H1 (cell line): ENCODE data around the gene ELL2. TPM values are rescaled to one million over a fixed set of nuclear protein-coding genes. Genes with fewer than 3 reads are reported as not detected.

Source experiments
- CTCF ChIA-PET: fragments of 300-600 bp; sonication (Branson Sonifier 250); formaldehyde crosslinking; loops from one replicate; lab custom pipeline; 2021; ENCODE audit not compliant: partially characterized antibody; lab: Charles Lee
- POLR2A ChIA-PET: fragments of 300-600 bp; sonication (Branson Sonifier 250); formaldehyde crosslinking; loops from one replicate; lab custom pipeline; 2021; ENCODE audit warnings: inconsistent platforms; ENCODE audit not compliant: partially characterized antibody; lab: Charles Lee
- DNase-seq, 2 experiments: peaks; one replicate each; pipeline versions ENCODE4 v3.0.0 to v3.0.0-alpha.2; 2010 to 2022; ENCODE audit warnings: low spot score in 2 of 2, low read depth in 1 of 2, mixed read lengths in 1 of 2
- FAIRE-seq: peaks from 2 replicates; lab custom pipeline; 2011; peaks lifted over from hg19 to GRCh38; lab: Jason Lieb, UNC
- H2AFZ ChIP-seq: 2 replicates; pipeline ENCODE4 v1.8.1; 2012; ENCODE audit warnings: low read length, inconsistent platforms
- H2AK5ac ChIP-seq: 2 replicates; pipeline ENCODE4 v1.6.1; 2013; ENCODE audit warnings: low read depth, low read length
- H2BK120ac ChIP-seq: replicated peaks from 2 replicates; pipeline ENCODE3; 2013; ENCODE audit warnings: low read depth, low read length, inconsistent platforms
- H2BK12ac ChIP-seq: 2 replicates; pipeline ENCODE4 v1.6.1; 2013; ENCODE audit warnings: low read depth, low read length
- H2BK15ac ChIP-seq: 2 replicates; pipeline ENCODE4 v1.6.1; 2013; ENCODE audit warnings: low read length
- H2BK20ac ChIP-seq: 2 replicates; pipeline ENCODE4 v1.6.1; 2013; ENCODE audit warnings: low read length
- H2BK5ac ChIP-seq: 2 replicates; pipeline ENCODE4 v1.6.1; 2013; ENCODE audit warnings: low read depth, low read length
- H3K14ac ChIP-seq: 2 replicates; pipeline ENCODE4 v1.6.1; 2013; ENCODE audit warnings: inconsistent platforms; ENCODE audit not compliant: insufficient read length
- H3K18ac ChIP-seq: 2 replicates; pipeline ENCODE4 v1.6.1; 2013; ENCODE audit warnings: low read length; ENCODE audit errors: extremely low read depth
- H3K23ac ChIP-seq: 2 replicates; pipeline ENCODE4 v1.6.1; 2013; ENCODE audit warnings: inconsistent platforms; ENCODE audit not compliant: insufficient read length
- H3K23me2 ChIP-seq: 2 replicates; pipeline ENCODE4 v1.6.1; 2013; ENCODE audit warnings: low read depth, low read length
- H3K27ac ChIP-seq: 2 replicates; pipeline ENCODE4 v1.6.1; 2011; ENCODE audit warnings: low read depth, low read length, inconsistent platforms
- H3K27me3 ChIP-seq, 4 experiments: replicated peaks in 1 of 4; 1 replicate in 1 of 4; 2 replicates in 3 of 4; pipeline versions ENCODE4 v1.6.1 to v1.8.1; 2011 to 2013; ENCODE audit warnings: low read length in 3 of 4, mild to moderate bottlenecking in 3 of 4, inconsistent platforms in 2 of 4, mixed read lengths in 2 of 4, moderate library complexity in 1 of 4; ENCODE audit not compliant: control insufficient read depth in 3 of 4, insufficient read depth in 3 of 4; ENCODE audit errors: extremely low read depth in 1 of 4
- H3K36me3 ChIP-seq, 4 experiments: 2 replicates each; pipeline versions ENCODE4 v1.6.1 to v1.8.1; 2011 to 2013; ENCODE audit warnings: mild to moderate bottlenecking in 4 of 4, low read length in 3 of 4, moderate library complexity in 2 of 4, control low read depth in 1 of 4, inconsistent platforms in 1 of 4; ENCODE audit not compliant: insufficient read depth in 4 of 4, control insufficient read depth in 2 of 4
- H3K4ac ChIP-seq: replicated peaks from 2 replicates; pipeline ENCODE3; 2013; ENCODE audit warnings: low read length, low read depth, mixed read lengths, inconsistent platforms; ENCODE audit not compliant: insufficient read length
- H3K4me1 ChIP-seq, 4 experiments: replicated peaks in 1 of 4; 1 replicate in 1 of 4; 2 replicates in 3 of 4; pipeline versions ENCODE4 v1.6.1 to v1.8.1; 2011 to 2013; ENCODE audit warnings: low read length in 3 of 4, inconsistent platforms in 2 of 4, mixed read lengths in 1 of 4; ENCODE audit not compliant: insufficient read depth in 4 of 4, control insufficient read depth in 3 of 4
- H3K4me2 ChIP-seq, 2 experiments: 2 replicates each; pipeline versions ENCODE4 v1.6.1 to v1.8.1; 2011 to 2013; ENCODE audit warnings: low read depth in 2 of 2, low read length in 2 of 2, control low read depth in 1 of 2, inconsistent platforms in 1 of 2, mild to moderate bottlenecking in 1 of 2; ENCODE audit not compliant: insufficient read depth in 1 of 2
- H3K4me3 ChIP-seq, 4 experiments: fragments of 200-600, 300-600 bp in 1 of 4; sonication (generic), shearing (Covaris generic), sonication (Bioruptor Twin) in 1 of 4; 2 replicates each; pipeline versions ENCODE4 v1.5.1 to v1.8.1; 2011 to 2016; ENCODE audit warnings: low read length in 4 of 4, low read depth in 3 of 4, control low read depth in 2 of 4, inconsistent platforms in 2 of 4, mild to moderate bottlenecking in 2 of 4, mixed read lengths in 1 of 4, moderate library complexity in 1 of 4; ENCODE audit not compliant: insufficient read depth in 2 of 4; ENCODE audit errors: extremely low read depth in 1 of 4
- H3K56ac ChIP-seq: replicated peaks from 2 replicates; pipeline ENCODE3; 2013; ENCODE audit warnings: low read depth, mild to moderate bottlenecking, mixed read lengths, low read length, inconsistent platforms; ENCODE audit not compliant: insufficient read length
- H3K79me1 ChIP-seq: 2 replicates; pipeline ENCODE4 v1.6.1; 2013; ENCODE audit warnings: low read depth, low read length, control low read depth
- H3K79me2 ChIP-seq, 2 experiments: 2 replicates each; pipeline versions ENCODE4 v1.6.1 to v1.8.1; 2012 to 2013; ENCODE audit warnings: low read length in 2 of 2, mild to moderate bottlenecking in 2 of 2, inconsistent platforms in 1 of 2; ENCODE audit not compliant: insufficient read depth in 2 of 2, control insufficient read depth in 1 of 2
- H3K9ac ChIP-seq, 4 experiments: replicated peaks in 1 of 4; 1 replicate in 1 of 4; 2 replicates in 3 of 4; pipeline versions ENCODE4 v1.6.1 to v1.8.1; 2011 to 2013; ENCODE audit warnings: low read depth in 3 of 4, low read length in 3 of 4, control low read depth in 2 of 4, mild to moderate bottlenecking in 2 of 4, moderate library complexity in 2 of 4, inconsistent platforms in 1 of 4; ENCODE audit errors: extremely low read depth in 1 of 4
- H3K9me3 ChIP-seq, 2 experiments: 2 replicates each; pipeline versions ENCODE4 v1.6.1 to v1.8.1; 2012 to 2013; ENCODE audit warnings: mild to moderate bottlenecking in 2 of 2, moderate library complexity in 2 of 2, control low read depth in 1 of 2, inconsistent platforms in 1 of 2, low read depth in 1 of 2, low read length in 1 of 2, mixed read lengths in 1 of 2; ENCODE audit not compliant: insufficient read depth in 2 of 2
- H4K20me1 ChIP-seq, 2 experiments: replicated peaks in 1 of 2; 2 replicates each; pipeline versions ENCODE3 to v1.8.1; 2011 to 2013; ENCODE audit warnings: inconsistent platforms in 2 of 2, low read length in 2 of 2, mild to moderate bottlenecking in 1 of 2; ENCODE audit not compliant: insufficient read depth in 2 of 2, control insufficient read depth in 1 of 2
- H4K5ac ChIP-seq: 2 replicates; pipeline ENCODE4 v1.6.1; 2013; ENCODE audit warnings: low read length, low read depth, mixed read lengths, inconsistent platforms; ENCODE audit not compliant: insufficient read length
- H4K8ac ChIP-seq: 2 replicates; pipeline ENCODE4 v1.8.0; 2013; ENCODE audit warnings: mild to moderate bottlenecking, moderate library complexity, low read length, inconsistent platforms; ENCODE audit not compliant: insufficient read depth; ENCODE audit errors: extremely low read depth
- H4K91ac ChIP-seq: replicated peaks from 2 replicates; pipeline ENCODE3; 2013; ENCODE audit warnings: low read length, mixed read lengths, inconsistent platforms; ENCODE audit not compliant: insufficient read length
- CHD1 ChIP-seq: IDR thresholded peaks from 2 replicates; pipeline ENCODE4 v1.6.1; 2012; ENCODE audit warnings: low read depth, low read length, improper control_type of control experiment
- KDM1A ChIP-seq: fragments of 200-600, 300-600 bp; sonication (generic); IDR thresholded peaks from 2 replicates; pipeline ENCODE4 v1.7.1; 2016; ENCODE audit warnings: mild to moderate bottlenecking, low read length, borderline replicate concordance
- TAF7 ChIP-seq: optimal IDR thresholded peaks from 2 replicates; pipeline ENCODE3; 2011; ENCODE audit warnings: low read depth, mild to moderate bottlenecking, inconsistent platforms, low read length, moderate library complexity, borderline replicate concordance
- TEAD4 ChIP-seq: IDR thresholded peaks from 2 replicates; pipeline ENCODE4 v1.6.1; 2012; ENCODE audit warnings: low read depth, low read length, inconsistent platforms, mixed read lengths
- USF2 ChIP-seq: IDR thresholded peaks from 2 replicates; pipeline ENCODE4 v1.6.1; 2011; ENCODE audit warnings: low read length, improper control_type of control experiment
- WGBS, 2 experiments: shearing (Covaris generic) in 1 of 2; methylation state at CpG; one replicate each; pipeline versions ENCODE4 v1.1.6 to v1.1.7; 2013 to 2015; ENCODE audit warnings: low lambda C conversion rate in 2 of 2, mixed read lengths in 2 of 2, inconsistent platforms in 1 of 2, low coverage in 1 of 2, missing lambda C conversion rate in 1 of 2; ENCODE audit not compliant: insufficient replicate concordance in 2 of 2, insufficient coverage in 1 of 2, insufficient read length in 1 of 2; ENCODE audit errors: extremely low coverage in 1 of 2, missing lambda C conversion rate in 1 of 2; 5-methylcytosine and 5-hydroxymethylcytosine counted together
- polyA plus RNA-seq, 7 experiments: library from polyadenylated mRNA; depleted of rRNA in 3 of 7; stranded (reverse) in 5 of 7; unstranded in 2 of 7; fragments of >200 nt in 5 of 7; fragments of 200-250 nt in 2 of 7; gene quantifications; 1 replicate in 5 of 7; 2 replicates in 1 of 7; 4 replicates in 1 of 7; pipeline versions ENCODE4 v1.2.1 to v1.2.3, GENCODE V29; 2011 to 2013; ENCODE audit warnings: missing spikeins in 2 of 7, mixed read lengths in 2 of 7
- total RNA-seq: library from RNA; stranded (reverse); fragmentation: NEBNext Ultra II Directional; extraction: Animal tissue kit (Norgen Biotek cat#: 25700); gene quantifications from 2 replicates; pipeline ENCODE4 v1.2.1, GENCODE V29; 2021

Gene ELL2
- total and polyA plus RNA-seq, 2 of the 8 experiments (the other 6 are each of a cell fraction or from before 2014, with no cell fraction given): 6.3 to 29.4 TPM

- no peaks in the 10 kb centered on the region for H3K79me2 ChIP-seq
- no peak overlapping the region for H3K27ac ChIP-seq
- POLR2A ChIA-PET: no interaction called here
- no peak overlapping the region for H3K18ac ChIP-seq
- H3K9me3 ChIP-seq: peaks cover 0 to 4% of the 10 kb centered on the region in 2 experiments; a peak in 1 of 4 replicates
- H2AK5ac ChIP-seq: no peak overlapping the region
- H4K20me1 ChIP-seq: no peaks in the 10 kb centered on the region
- H2BK20ac ChIP-seq: no peak overlapping the region
- no peak overlapping the region for H3K23ac ChIP-seq
- no peak overlapping the region for H3K4ac ChIP-seq
- no peak for FAIRE-seq
- H3K4me1 ChIP-seq: no peaks in the 10 kb centered on the region
- no peak overlapping the region for H4K91ac ChIP-seq
- no peak overlapping the region for H3K56ac ChIP-seq
- H2BK15ac ChIP-seq: no peak overlapping the region
- H2BK120ac ChIP-seq: no peak overlapping the region
- H3K36me3 ChIP-seq: no peaks in the 10 kb centered on the region; a peak in 1 of 8 replicates
- H3K27me3 ChIP-seq: no peaks in the 10 kb centered on the region
- WGBS, 2 experiments: 81% methylated on average over 1 of the region's 1 CpG; no CpG with 5 or more reads in 1 of the 2 experiments
- DNase-seq: no peak
- H3K23me2 ChIP-seq: no peaks in the 10 kb centered on the region
- H2BK12ac ChIP-seq: no peak overlapping the region
- no peak overlapping the region for H3K14ac ChIP-seq
- H3K79me1 ChIP-seq: no peaks in the 10 kb centered on the region
- TF ChIP-seq USF2 (no peak), KDM1A (no peak), TEAD4 (no peak), CHD1 (no peak), TAF7 (no peak)
- H3K9ac ChIP-seq: no peak overlapping the region
- no peak overlapping the region for H4K8ac ChIP-seq
- CTCF ChIA-PET: interaction anchor here (1.2 kb wide), 1 partner anchor 114 kb away, joined by 4 read pairs; no protein-coding TSS in a partner anchor
- no peak overlapping the region for H4K5ac ChIP-seq
- H3K4me2 ChIP-seq: no peak overlapping the region
- H3K4me3 ChIP-seq: no peak overlapping the region
- no peak overlapping the region for H2AFZ ChIP-seq
- H2BK5ac ChIP-seq: no peak overlapping the region
These were observed 45.4 kb upstream of the ELL2 start for GRCh38 chr5:96007051-96007450.
